ENCODE data around the gene ZNF70.

Gene ZNF70

DNA sequence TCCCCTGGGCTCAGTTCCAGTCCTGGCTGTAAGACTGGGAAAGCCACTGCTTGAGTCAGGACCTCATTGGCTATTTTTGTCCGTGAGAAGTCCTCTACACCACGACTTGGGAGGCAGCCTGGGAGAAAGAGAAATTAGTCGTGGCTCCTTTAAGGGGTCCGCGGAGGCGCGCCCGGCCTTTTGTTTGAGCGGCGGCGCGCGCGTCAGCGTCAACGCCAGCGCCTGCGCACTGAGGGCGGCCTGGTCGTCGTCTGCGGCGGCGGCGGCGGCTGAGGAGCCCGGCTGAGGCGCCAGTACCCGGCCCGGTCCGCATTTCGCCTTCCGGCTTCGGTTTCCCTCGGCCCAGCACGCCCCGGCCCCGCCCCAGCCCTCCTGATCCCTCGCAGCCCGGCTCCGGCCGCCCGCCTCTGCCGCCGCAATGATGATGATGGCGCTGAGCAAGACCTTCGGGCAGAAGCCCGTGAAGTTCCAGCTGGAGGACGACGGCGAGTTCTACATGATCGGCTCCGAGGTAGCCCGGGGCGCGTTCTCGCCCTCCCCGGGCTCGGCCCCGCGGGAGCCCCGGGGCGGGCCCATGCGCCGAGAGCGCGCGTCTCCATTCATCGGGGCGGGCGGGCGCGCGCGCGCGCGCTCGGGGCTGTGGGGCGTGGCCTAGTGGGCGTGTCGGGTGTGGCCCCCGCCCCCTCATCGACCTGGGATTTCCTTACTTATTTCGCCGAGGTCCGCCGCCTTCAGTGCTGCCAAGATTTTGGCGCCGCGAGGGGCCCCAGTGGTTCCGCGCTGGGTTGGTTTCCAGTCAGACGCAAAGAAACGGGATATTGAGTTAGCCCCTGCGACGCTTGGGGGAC is 36.1 kb upstream of the ZNF70 start, which contains the start of gene SMARCB1:
Gene SMARCB1, plus strand, starts transcription at position 215 of the 848 bp plus-strand sequence. Its CDS starts 204 bp downstream, at position 419.
- no peaks in the 10 kb centered on the region for H3K9me2 ChIP-seq (replicated peaks; ENCODE audit: control insufficient read depth, low read length)

DNA sequence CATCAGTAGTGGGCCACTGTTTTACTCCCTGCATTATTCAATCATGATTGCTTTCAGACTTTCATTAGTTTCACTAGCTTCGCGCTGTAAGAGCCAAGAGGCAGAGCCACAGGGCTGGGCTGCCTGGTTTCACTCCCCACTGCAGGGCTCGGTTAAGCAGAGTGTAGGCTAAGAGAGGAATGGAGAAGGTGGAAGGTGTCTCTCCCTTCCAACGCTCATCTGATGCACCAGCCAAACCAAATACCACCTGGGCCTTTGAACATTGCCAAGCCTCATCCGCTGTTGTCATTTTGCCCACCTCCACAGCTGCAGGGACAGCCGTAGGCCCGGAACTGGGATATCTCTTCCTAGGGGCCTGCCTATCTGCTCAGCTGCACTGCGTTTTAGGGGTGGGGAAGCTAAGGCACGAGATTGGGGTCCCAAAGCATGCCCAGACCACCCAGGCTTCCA is 35.4 kb upstream of the ZNF70 start:
- H4K20me1 ChIP-seq (ENCODE audit: control insufficient read depth, insufficient read depth, low read depth, low read length): peaks cover 14% of the 10 kb centered on the region
- H3K4me1 ChIP-seq (ENCODE audit: control insufficient read depth, low read length): peaks cover 37% of the 10 kb centered on the region
- H3K27ac ChIP-seq (ENCODE audit: low read depth, low read length): peak overlapping the region; percentile 86
- no peaks in the 10 kb centered on the region for H3K9me3 ChIP-seq (ENCODE audit: control insufficient read depth, insufficient read depth, low read length)
- H3K4me2 ChIP-seq (ENCODE audit: low read length): peak overlapping the region; percentile 94
- no peaks in the 10 kb centered on the region for H3K9me2 ChIP-seq (replicated peaks; ENCODE audit: control insufficient read depth, low read length)
- TF ChIP-seq, protein P1, sequence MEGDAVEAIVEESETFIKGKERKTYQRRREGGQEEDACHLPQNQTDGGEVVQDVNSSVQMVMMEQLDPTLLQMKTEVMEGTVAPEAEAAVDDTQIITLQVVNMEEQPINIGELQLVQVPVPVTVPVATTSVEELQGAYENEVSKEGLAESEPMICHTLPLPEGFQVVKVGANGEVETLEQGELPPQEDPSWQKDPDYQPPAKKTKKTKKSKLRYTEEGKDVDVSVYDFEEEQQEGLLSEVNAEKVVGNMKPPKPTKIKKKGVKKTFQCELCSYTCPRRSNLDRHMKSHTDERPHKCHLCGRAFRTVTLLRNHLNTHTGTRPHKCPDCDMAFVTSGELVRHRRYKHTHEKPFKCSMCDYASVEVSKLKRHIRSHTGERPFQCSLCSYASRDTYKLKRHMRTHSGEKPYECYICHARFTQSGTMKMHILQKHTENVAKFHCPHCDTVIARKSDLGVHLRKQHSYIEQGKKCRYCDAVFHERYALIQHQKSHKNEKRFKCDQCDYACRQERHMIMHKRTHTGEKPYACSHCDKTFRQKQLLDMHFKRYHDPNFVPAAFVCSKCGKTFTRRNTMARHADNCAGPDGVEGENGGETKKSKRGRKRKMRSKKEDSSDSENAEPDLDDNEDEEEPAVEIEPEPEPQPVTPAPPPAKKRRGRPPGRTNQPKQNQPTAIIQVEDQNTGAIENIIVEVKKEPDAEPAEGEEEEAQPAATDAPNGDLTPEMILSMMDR (IDR thresholded peaks at IDR 0.05; ENCODE audit: low read depth, low read length, poor library complexity, severe bottlenecking): no peak
- no peak for TF ChIP-seq EZH2phosphoT487 (IDR thresholded peaks at IDR 0.05; ENCODE audit: borderline replicate concordance, low read length)
- H3K36me3 ChIP-seq (ENCODE audit: control insufficient read depth, low read length): peaks cover 34% of the 10 kb centered on the region
- peaks cover 2% of the 10 kb centered on the region; the same call in 1 of the 2 replicates for H3F3A ChIP-seq (ENCODE audit: control insufficient read depth, insufficient read depth)
- H3K79me2 ChIP-seq (ENCODE audit: control insufficient read depth, low read length): peaks cover 47% of the 10 kb centered on the region
- H3K4me3 ChIP-seq (ENCODE audit: low read length): peak overlapping the region; percentile 94
- H3K27me3 ChIP-seq (ENCODE audit: control insufficient read depth, low read length): no peaks in the 10 kb centered on the region

More for the DNA sequence above, 36.1 kb upstream of the ZNF70 start, which contains the start of gene SMARCB1:
- Histone ChIP-seq H3K27ac (ENCODE audit: low read depth, low read length) (peak within 1 kb of the TSS; percentile 86), H3K27me3 (ENCODE audit: control insufficient read depth, low read length) (no peaks in the 10 kb centered on the region), H3K79me2 (ENCODE audit: control insufficient read depth, low read length) (peaks cover 54% of the 10 kb centered on the region), H3K4me2 (ENCODE audit: low read length) (peak within 1 kb of the TSS; percentile 94), H3K9me3 (ENCODE audit: control insufficient read depth, insufficient read depth, low read length) (no peaks in the 10 kb centered on the region), H3K36me3 (ENCODE audit: control insufficient read depth, low read length) (peaks cover 41% of the 10 kb centered on the region), H4K20me1 (ENCODE audit: control insufficient read depth, insufficient read depth, low read depth, low read length) (peaks cover 19% of the 10 kb centered on the region), H3F3A (ENCODE audit: control insufficient read depth, insufficient read depth) (peaks cover 2% of the 10 kb centered on the region; the same call in 1 of the 2 replicates), H3K4me1 (ENCODE audit: control insufficient read depth, low read length) (peaks cover 37% of the 10 kb centered on the region), H3K4me3 (ENCODE audit: low read length) (peak within 1 kb of the TSS; percentile 94)
- TF ChIP-seq, protein P1 (IDR thresholded peaks at IDR 0.05; ENCODE audit: low read depth, low read length, poor library complexity, severe bottlenecking): no peak
- TF ChIP-seq EZH2phosphoT487 (IDR thresholded peaks at IDR 0.05; ENCODE audit: borderline replicate concordance, low read length): no peak

DNA sequence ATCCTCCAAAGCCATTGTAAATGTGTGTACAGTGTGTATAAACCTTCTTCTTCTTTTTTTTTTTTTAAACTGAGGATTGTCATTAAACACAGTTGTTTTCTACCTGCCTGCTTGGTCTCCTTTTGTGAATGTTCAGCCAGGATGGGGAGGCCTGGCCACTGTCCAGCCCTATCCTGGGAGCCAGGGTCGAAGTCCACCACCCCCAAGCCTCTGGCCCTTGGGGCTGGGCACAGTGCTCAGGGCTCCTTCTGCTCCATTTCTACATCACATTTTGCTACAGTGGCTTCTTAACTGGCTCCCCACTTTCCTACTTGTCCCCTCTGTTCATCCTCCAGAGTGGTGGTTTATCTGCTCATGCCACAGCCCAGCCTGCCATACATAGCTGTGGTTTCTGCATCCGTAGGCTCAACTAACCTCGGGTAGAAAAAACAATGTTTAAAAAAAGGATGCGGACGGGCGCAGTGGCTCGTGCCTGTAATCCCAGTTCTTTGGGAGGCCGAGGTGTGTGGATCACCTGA is 33.4 kb upstream of the ZNF70 start:
- Histone ChIP-seq H4K20me1 (ENCODE audit: control insufficient read depth, insufficient read depth, low read depth, low read length) (peaks cover 14% of the 10 kb centered on the region), H3K9me3 (ENCODE audit: control insufficient read depth, insufficient read depth, low read length) (no peaks in the 10 kb centered on the region), H3K36me3 (ENCODE audit: control insufficient read depth, low read length) (peaks cover 19% of the 10 kb centered on the region), H3K4me2 (ENCODE audit: low read length) (no peak overlapping the region), H3K27ac (ENCODE audit: low read depth, low read length) (no peak overlapping the region), H3F3A (ENCODE audit: control insufficient read depth, insufficient read depth) (peaks cover 2% of the 10 kb centered on the region; the same call in 1 of the 2 replicates), H3K4me1 (ENCODE audit: control insufficient read depth, low read length) (peaks cover 28% of the 10 kb centered on the region), H3K27me3 (ENCODE audit: control insufficient read depth, low read length) (no peaks in the 10 kb centered on the region), H3K79me2 (ENCODE audit: control insufficient read depth, low read length) (peaks cover 27% of the 10 kb centered on the region), H3K9me2 (replicated peaks; ENCODE audit: control insufficient read depth, low read length) (no peaks in the 10 kb centered on the region), H3K4me3 (ENCODE audit: low read length) (no peak overlapping the region)
- TF ChIP-seq, protein P1 (IDR thresholded peaks at IDR 0.05; ENCODE audit: low read depth, low read length, poor library complexity, severe bottlenecking): no peak
- TF ChIP-seq EZH2phosphoT487 (IDR thresholded peaks at IDR 0.05; ENCODE audit: borderline replicate concordance, low read length): no peak
